ENCODE results near the gene RASGRF2. TPM values are rescaled to one million over a fixed set of nuclear protein-coding genes. Genes with fewer than 3 reads are reported as not detected.

RASGRF2 gene
- total RNA-seq, 4 donors from 2014 or later = 13.0 to 45.9 (median 20.0) TPM

GRCh38 chr5:81132381-81132780 lies 172.2 kb downstream of the RASGRF2 start:
- DNase-seq (ENCODE audit: low spot score) (no peak), ATAC-seq (ENCODE audit: low FRiP score) (no peak)

DNA sequence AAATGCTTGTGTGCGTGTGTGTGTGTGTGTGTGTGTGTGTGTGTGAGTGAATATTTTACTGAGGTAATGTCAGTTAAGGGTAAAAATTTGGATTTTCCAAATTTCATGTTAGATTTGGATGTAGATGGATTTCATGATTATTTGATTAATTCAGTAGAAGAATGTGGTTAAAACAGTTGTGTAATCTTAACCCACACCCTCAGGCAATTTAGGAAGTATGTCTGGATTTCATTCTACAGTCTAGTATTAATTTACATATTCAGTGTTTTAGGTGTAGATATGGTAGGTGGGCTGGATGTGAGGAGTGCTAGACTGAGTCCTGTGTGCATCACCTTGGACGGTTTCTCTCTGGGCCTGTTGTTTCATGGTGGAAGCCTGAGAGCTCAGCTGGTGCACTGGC lies 173.9 kb downstream of the RASGRF2 start:
- TF ChIP-seq CTCF (IDR thresholded peaks at IDR 0.05) = no peak
- DNase-seq (ENCODE audit: low spot score) (no peak), ATAC-seq (ENCODE audit: low FRiP score) (no peak)

More at GRCh38 chr5:81132381-81132780, 172.2 kb downstream of the RASGRF2 start:
- no peak for TF ChIP-seq CTCF (IDR thresholded peaks at IDR 0.05)

- DNase-seq (ENCODE audit: low spot score) = no peak
- no peak for ATAC-seq (ENCODE audit: low FRiP score)
- TF ChIP-seq CTCF (IDR thresholded peaks at IDR 0.05) = no peak
Measured at GRCh38 chr5:81134566-81134965, 174.4 kb downstream of the RASGRF2 start.

DNA sequence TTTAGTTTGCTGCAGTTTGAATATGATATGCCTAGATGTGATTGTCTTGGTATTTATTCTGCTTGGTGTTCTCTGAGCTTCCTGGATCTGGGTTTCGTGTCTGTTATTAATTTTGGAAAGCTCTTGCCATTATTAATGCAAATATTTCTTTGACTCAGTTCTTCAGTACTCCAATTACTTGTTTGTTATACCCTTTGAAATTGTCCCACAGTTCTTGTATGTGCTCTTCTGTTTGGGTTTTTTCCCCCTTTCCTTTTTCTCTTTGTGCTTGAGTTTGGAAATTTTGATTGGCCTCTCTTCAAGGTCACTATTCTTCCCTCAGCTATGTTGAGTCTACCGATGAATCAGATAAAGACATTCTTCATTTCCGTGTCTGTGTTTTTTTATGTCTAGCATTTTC lies 176.4 kb downstream of the RASGRF2 start:
- DNase-seq (ENCODE audit: low spot score) (no peak), ATAC-seq (ENCODE audit: low FRiP score) (no peak)
- TF ChIP-seq CTCF (IDR thresholded peaks at IDR 0.05) = no peak

- no peak for DNase-seq (ENCODE audit: low spot score)
- no peak for ATAC-seq (ENCODE audit: low FRiP score)
- TF ChIP-seq CTCF (IDR thresholded peaks at IDR 0.05) = no peak
Measured at GRCh38 chr5:81137833-81138232, 177.7 kb downstream of the RASGRF2 start.

- DNase-seq (ENCODE audit: low spot score) (no peak), ATAC-seq (ENCODE audit: low FRiP score) (no peak)
- TF ChIP-seq CTCF (IDR thresholded peaks at IDR 0.05) = no peak
Measured at GRCh38 chr5:81140441-81140840, 180.3 kb downstream of the RASGRF2 start.

DNA sequence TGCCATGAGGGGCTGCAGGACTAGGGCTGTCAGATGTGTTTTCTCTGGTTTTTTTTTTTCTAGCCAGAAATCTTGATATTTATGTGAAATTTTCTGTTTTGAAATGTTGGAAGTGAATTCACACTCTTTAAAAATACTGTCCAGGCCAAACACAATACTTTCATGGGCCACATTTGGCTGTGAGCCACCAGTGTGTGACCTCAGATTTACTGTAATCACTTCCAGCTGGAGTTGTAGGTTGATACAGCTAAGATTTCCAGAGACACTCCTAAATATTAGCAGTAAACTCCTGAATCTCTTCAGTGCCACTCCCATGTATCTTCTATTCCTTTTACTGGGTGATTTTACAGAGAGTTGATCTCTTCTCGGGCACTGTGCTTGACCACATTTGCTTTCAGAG lies 180.8 kb downstream of the RASGRF2 start:
- ATAC-seq (ENCODE audit: low FRiP score) (no peak), DNase-seq (ENCODE audit: low spot score) (no peak)

More for the DNA sequence above, 180.8 kb downstream of the RASGRF2 start:
- TF ChIP-seq CTCF (IDR thresholded peaks at IDR 0.05) = no peak

All from omental fat pad (tissue), 4 donors.